Astrocyte of the cerebellum (primary cell): Measurements from ENCODE around the gene TRIM64C.
"Not testable (repeated sequence)": the region's sequence is repeated elsewhere in the genome, so short reads cannot be mapped to it uniquely, and the experiment has no call there.

ENCODE experiments used
- DNase-seq: peaks from one replicate; pipeline ENCODE4 v3.0.0-alpha.2; 2011; ENCODE audit warnings: low read depth
- H3K4me3 ChIP-seq: 2 replicates; pipeline ENCODE4 v1.5.1; 2011; ENCODE audit warnings: mild to moderate bottlenecking, low read depth, low read length, moderate library complexity
- in situ Hi-C: cut with HindIII; loops from 2 replicates; pipeline ENCODE4 v1.10.0; 2017; ENCODE audit warnings: low sequenced_read_pairs

The TRIM64C gene, protein sequence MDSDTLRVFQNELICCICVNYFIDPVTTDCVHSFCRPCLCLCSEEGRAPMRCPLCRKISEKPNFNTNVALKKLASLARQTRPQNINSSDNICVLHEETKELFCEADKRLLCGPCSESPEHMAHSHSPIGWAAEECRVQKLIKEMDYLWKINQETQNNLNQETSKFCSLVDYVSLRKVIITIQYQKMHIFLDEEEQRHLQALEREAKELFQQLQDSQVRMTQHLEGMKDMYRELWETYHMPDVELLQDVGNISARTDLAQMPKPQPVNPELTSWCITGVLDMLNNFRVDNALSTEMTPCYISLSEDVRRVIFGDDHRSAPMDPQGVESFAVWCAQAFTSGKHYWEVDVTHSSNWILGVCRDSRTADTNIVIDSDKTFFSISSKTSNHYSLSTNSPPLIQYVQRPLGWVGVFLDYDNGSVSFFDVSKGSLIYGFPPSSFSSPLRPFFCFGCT

GRCh38 chr11:49059012-49059411 is at the start of gene TRIM64C:
Gene TRIM64C, minus strand, starts transcription at chr11:49059112. Its CDS starts 0 bp downstream, at chr11:49059112.
- H3K4me3 ChIP-seq, DNase-seq, in situ Hi-C loops: not testable (repeated sequence)

GRCh38 chr11:49102356-49102755 is 43.4 kb upstream of the TRIM64C start:
- H3K4me3 ChIP-seq, DNase-seq, in situ Hi-C loops: not testable (repeated sequence)

DNA sequence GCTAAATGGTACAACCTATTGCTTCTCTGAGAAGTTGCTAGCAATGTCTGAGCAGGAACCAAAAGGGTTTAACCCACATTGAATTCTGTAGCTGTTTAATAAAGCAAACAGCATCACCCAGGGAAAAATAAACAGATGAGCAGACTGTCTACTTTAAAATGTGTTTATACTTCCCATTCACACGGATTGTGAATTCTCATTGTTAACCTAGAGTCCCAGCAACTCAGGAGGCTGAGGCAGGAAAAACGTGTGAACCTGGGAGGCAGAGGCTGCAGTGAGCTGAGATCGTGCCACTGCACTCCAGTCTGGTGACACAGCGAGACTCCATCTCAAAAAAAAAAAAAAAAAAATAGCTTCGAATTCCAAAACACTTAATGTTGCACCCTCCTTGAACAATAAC is 11.0 kb upstream of the TRIM64C start:
- H3K4me3 ChIP-seq, DNase-seq, in situ Hi-C loops: not testable (repeated sequence)

GRCh38 chr11:49049821-49050220 is 9.1 kb downstream of the TRIM64C start:
- in situ Hi-C loops, DNase-seq, H3K4me3 ChIP-seq: not testable (repeated sequence)

DNA sequence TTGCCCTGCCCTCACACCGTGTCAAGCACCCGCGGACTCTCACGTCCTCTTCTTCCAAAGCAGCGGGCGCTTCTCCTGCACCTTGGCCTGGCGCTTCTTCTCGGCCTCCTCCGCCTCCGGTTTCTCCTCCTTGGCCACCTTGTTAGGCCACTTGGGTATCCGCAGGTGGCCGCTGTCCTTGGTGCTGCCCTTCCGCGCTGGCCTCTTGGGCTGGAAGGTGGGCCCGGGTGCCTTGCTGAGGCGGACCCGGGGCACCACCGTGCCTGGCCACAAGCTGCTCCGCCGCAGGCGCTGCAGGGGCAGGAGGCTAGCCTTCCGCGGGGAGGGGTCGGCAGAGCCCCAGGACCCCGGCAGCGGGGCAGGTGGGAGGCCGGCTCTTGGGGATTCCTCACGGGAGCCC is 10.7 kb downstream of the TRIM64C start:
- in situ Hi-C loops, DNase-seq, H3K4me3 ChIP-seq: not testable (repeated sequence)

DNA sequence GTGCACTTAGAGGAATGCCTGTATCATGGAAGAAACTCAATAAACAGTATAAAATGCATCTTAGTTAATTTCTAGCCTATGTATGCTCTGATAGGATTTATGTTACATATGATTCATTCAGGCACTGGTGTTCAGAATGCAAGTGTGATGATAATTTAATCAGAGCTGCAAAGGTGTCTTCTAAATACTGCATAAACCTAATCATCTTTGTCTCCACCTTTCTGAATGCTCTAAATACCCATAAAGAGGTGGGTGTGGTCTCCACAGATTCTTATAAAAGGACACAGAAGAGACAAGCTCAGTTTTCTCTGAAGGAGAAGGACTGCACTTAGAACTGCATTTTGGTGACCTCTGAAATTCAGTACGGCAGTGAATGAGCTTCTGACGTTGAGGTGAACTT is 30.4 kb downstream of the TRIM64C start, which contains the start of gene TRIM49B:
Gene TRIM49B (plus strand): TSS at position 301 of the 400 bp plus-strand sequence. CDS start 2,777 bp downstream, outside the sequence.
- DNase-seq, in situ Hi-C loops, H3K4me3 ChIP-seq: not testable (repeated sequence)
